Measurements from ENCODE around the gene SPEG. TPM values are rescaled to one million over a fixed set of nuclear protein-coding genes. Genes with fewer than 3 reads are reported as not detected.

SPEG gene
- polyA plus RNA-seq, 2 of the 4 experiments (the other 2 are of a cell fraction), result 2.3 to 11.5 TPM

DNA sequence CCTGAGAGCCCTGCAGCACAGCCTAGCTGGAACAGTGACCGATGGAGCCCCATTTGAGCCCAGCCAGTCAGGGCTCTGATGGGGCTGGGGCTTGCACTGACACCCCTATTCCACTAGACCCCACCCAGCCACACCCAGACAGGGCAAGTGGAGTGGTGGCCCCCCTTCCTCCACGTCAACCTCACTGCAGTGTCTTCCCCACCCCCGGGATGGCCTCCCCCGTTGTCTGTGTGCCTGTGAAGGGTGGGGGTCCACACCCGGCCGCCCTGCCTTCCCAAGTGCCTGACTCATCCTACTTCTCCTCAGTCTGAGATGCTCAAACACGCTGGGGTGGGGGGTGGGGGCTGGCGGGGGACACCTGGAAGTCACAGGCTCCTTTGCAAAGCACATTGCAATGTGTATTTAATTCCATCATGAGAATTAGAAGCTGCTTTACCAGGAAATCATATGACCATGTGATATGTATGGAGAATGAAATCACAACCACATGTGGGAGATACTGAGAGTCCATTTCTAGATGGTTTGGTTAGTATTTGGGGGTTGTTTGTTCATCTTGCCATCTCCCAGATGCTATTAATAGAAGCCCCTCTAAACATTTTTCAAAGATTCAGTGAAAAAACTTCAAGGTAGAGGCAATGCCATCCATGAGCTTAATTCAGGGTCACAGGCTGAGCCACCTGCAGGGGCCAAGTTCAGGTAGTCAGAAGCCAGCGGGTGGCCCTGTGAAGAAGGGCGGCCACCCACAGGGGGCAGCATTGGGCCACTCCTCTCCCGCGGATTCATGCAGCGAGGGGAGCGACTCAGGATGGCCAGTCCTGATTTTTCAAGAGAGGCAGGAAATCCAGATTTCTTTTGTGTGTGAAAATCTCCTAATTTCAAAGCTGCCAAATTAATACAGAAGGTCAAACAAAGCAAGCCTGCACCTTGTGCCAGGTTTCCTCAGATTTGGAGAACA lies 41.3 kb downstream of the SPEG start (continued):
- TF ChIP-seq, protein P1, sequence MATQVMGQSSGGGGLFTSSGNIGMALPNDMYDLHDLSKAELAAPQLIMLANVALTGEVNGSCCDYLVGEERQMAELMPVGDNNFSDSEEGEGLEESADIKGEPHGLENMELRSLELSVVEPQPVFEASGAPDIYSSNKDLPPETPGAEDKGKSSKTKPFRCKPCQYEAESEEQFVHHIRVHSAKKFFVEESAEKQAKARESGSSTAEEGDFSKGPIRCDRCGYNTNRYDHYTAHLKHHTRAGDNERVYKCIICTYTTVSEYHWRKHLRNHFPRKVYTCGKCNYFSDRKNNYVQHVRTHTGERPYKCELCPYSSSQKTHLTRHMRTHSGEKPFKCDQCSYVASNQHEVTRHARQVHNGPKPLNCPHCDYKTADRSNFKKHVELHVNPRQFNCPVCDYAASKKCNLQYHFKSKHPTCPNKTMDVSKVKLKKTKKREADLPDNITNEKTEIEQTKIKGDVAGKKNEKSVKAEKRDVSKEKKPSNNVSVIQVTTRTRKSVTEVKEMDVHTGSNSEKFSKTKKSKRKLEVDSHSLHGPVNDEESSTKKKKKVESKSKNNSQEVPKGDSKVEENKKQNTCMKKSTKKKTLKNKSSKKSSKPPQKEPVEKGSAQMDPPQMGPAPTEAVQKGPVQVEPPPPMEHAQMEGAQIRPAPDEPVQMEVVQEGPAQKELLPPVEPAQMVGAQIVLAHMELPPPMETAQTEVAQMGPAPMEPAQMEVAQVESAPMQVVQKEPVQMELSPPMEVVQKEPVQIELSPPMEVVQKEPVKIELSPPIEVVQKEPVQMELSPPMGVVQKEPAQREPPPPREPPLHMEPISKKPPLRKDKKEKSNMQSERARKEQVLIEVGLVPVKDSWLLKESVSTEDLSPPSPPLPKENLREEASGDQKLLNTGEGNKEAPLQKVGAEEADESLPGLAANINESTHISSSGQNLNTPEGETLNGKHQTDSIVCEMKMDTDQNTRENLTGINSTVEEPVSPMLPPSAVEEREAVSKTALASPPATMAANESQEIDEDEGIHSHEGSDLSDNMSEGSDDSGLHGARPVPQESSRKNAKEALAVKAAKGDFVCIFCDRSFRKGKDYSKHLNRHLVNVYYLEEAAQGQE (IDR thresholded peaks at IDR 0.05), result no peak
- TF ChIP-seq, protein P2, sequence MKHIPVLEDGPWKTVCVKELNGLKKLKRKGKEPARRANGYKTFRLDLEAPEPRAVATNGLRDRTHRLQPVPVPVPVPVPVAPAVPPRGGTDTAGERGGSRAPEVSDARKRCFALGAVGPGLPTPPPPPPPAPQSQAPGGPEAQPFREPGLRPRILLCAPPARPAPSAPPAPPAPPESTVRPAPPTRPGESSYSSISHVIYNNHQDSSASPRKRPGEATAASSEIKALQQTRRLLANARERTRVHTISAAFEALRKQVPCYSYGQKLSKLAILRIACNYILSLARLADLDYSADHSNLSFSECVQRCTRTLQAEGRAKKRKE (CRISPR knock-in tag; IDR thresholded peaks at IDR 0.05; ENCODE audit: low read depth), result no peak
- TF ChIP-seq TP53 (CRISPR knock-in tag; IDR thresholded peaks at IDR 0.05) (no peak), ZFP36 (IDR thresholded peaks at IDR 0.05; ENCODE audit: borderline replicate concordance, partially characterized antibody) (no peak)
- TF ChIP-seq, protein P3, sequence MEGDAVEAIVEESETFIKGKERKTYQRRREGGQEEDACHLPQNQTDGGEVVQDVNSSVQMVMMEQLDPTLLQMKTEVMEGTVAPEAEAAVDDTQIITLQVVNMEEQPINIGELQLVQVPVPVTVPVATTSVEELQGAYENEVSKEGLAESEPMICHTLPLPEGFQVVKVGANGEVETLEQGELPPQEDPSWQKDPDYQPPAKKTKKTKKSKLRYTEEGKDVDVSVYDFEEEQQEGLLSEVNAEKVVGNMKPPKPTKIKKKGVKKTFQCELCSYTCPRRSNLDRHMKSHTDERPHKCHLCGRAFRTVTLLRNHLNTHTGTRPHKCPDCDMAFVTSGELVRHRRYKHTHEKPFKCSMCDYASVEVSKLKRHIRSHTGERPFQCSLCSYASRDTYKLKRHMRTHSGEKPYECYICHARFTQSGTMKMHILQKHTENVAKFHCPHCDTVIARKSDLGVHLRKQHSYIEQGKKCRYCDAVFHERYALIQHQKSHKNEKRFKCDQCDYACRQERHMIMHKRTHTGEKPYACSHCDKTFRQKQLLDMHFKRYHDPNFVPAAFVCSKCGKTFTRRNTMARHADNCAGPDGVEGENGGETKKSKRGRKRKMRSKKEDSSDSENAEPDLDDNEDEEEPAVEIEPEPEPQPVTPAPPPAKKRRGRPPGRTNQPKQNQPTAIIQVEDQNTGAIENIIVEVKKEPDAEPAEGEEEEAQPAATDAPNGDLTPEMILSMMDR (IDR thresholded peaks at IDR 0.05), result peak; percentile 84

DNA sequence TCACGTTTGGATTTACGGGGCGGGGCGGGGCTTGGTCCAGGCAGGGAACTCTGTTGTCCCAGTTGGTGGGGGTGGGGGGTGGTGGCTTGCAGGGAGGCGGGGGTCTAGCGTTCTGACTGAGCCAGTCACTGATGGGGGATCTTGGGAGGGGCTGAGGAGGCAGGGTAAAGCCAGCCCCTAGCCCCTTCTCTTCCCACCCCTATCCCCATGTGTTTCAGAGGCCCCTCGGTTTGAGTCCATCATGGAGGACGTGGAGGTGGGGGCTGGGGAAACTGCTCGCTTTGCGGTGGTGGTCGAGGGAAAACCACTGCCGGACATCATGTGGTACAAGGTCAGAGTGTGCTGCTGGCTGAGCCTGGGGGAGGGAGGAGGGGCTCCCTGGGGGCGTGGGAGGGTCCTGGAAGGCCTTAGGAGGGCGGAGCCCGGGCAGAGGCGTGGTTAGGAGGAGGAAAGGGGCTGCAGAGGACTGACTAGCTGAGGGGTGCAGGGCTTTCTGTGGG lies 42.1 kb downstream of the SPEG start:
- POLR2A ChIA-PET, result no interaction called here

More for the DNA sequence above, 42.1 kb downstream of the SPEG start:
- H3K4me1 ChIP-seq, result peaks cover 5% of the 10 kb centered on the region; the same call in 2 of the 3 replicates
- peak overlapping the region in 1 of 2 experiments; percentile 59; a peak in 4 of 6 replicates for H3K27ac ChIP-seq
- CTCF ChIA-PET, result interaction anchor here (0.7 to 89.4 kb wide), 9 partner anchors 7 to 88 kb away, joined by 3 to 3291 read pairs (median 5); partner anchors contain the start of genes ASIC4, CHPF, GMPPA and SPEG
- H3K9me3 ChIP-seq, result no peaks in the 10 kb centered on the region
- peak overlapping the region; percentile 50 for H3K4me2 ChIP-seq
- peak overlapping the region; percentile 3; the same call in 2 of the 3 replicates for H3K4me3 ChIP-seq
- FAIRE-seq (no peak), DNase-seq (ENCODE audit: low read depth in 1 of 2, low spot score in 1 of 2) (no peak), ATAC-seq (peak; percentile 21 to 53; a peak in 4 of 6 replicates)
- TF ChIP-seq, protein P4, sequence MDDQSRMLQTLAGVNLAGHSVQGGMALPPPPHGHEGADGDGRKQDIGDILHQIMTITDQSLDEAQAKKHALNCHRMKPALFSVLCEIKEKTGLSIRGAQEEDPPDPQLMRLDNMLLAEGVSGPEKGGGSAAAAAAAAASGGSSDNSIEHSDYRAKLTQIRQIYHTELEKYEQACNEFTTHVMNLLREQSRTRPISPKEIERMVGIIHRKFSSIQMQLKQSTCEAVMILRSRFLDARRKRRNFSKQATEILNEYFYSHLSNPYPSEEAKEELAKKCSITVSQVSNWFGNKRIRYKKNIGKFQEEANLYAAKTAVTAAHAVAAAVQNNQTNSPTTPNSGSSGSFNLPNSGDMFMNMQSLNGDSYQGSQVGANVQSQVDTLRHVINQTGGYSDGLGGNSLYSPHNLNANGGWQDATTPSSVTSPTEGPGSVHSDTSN (IDR thresholded peaks at IDR 0.05), result no peak
- TF ChIP-seq SMC3 (IDR thresholded peaks at IDR 0.05), result no peak
- TF ChIP-seq NPAS2 (CRISPR knock-in tag; IDR thresholded peaks at IDR 0.05; ENCODE audit: borderline replicate concordance), result no peak
- TF ChIP-seq, protein P5, sequence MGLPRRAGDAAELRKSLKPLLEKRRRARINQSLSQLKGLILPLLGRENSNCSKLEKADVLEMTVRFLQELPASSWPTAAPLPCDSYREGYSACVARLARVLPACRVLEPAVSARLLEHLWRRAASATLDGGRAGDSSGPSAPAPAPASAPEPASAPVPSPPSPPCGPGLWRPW (IDR thresholded peaks at IDR 0.05), result no peak
- TF ChIP-seq, protein P6, sequence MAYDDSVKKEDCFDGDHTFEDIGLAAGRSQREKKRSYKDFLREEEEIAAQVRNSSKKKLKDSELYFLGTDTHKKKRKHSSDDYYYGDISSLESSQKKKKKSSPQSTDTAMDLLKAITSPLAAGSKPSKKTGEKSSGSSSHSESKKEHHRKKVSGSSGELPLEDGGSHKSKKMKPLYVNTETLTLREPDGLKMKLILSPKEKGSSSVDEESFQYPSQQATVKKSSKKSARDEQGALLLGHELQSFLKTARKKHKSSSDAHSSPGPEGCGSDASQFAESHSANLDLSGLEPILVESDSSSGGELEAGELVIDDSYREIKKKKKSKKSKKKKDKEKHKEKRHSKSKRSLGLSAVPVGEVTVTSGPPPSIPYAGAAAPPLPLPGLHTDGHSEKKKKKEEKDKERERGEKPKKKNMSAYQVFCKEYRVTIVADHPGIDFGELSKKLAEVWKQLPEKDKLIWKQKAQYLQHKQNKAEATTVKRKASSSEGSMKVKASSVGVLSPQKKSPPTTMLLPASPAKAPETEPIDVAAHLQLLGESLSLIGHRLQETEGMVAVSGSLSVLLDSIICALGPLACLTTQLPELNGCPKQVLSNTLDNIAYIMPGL (CRISPR knock-in tag; IDR thresholded peaks at IDR 0.05; ENCODE audit: borderline replicate concordance), result no peak
- 33% methylated on average over 5 of the region's 16 CpGs for WGBS (ENCODE audit: missing lambda C conversion rate)

Data from A549 (cell line).